Hematopoietic multipotent progenitor cell (in vitro differentiated cells): Measurements from ENCODE around the gene TFDP2. TPM values are rescaled to one million over a fixed set of nuclear protein-coding genes. Genes with fewer than 3 reads are reported as not detected.
"Not testable (repeated sequence)": the region's sequence is repeated elsewhere in the genome, so short reads cannot be mapped to it uniquely, and the experiment has no call there.

Experiments used
- DNase-seq, 3 donors: peaks; one replicate each; pipeline ENCODE4 v3.0.0-alpha.2; 2011 to 2015; ENCODE audit warnings: low read depth in 2 of 3, low spot score in 2 of 3
- total RNA-seq: library from RNA; depleted of rRNA; stranded (reverse); fragments of >200 nt; gene quantifications from one replicate; pipeline ENCODE4 v1.2.3, GENCODE V29; 2012

Gene TFDP2
- total RNA-seq, 1 donor, result 60.3 TPM

DNA sequence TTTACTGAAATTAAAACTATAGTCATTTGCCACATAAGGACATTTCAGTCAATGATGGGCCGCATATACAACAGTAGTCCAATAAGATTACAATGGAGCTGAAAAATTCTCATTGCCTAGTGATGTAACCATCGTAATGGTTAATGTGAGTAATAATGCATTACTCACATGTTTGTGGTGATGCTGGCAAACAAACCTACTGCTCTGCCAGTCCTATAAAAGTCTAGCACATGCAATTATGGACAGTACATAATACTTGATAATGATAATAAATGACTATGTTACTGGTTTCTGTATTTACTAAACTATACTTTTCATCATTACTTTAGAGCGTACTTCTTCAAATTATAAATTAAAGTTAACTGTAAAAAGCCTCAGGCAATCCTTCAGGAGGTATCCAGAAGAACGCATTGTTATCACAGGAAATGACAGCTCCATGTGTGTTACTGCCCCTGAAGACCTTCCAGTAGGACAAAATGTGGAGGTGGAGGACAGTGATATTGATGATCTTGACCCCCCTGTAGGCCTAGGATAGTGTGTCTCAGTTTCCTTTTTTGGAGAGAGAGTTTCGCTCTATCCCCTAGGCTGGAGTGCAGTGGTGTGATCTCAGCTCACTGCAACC is 170.2 kb downstream of the TFDP2 start:
- DNase-seq, result no peak

DNA sequence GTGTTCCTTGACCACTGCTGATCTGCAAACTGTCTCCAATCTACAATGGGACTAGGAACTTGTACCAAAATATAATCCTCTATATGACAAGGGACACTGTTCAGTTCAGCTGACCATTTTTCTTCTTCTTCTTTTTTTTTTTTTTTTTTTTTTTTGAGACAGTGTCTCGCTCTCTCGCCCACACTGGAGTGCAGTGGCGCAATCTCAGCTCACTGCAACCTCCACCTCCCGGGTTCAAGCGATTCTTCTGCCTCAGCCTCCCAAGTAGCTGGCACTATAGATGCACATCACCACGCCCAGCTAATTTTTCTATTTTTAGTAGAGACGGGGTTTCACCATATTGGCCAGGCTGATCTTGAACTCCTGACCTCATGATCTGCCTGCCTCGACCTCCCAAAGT is 174.6 kb downstream of the TFDP2 start:
- DNase-seq, result not testable (repeated sequence)

DNA sequence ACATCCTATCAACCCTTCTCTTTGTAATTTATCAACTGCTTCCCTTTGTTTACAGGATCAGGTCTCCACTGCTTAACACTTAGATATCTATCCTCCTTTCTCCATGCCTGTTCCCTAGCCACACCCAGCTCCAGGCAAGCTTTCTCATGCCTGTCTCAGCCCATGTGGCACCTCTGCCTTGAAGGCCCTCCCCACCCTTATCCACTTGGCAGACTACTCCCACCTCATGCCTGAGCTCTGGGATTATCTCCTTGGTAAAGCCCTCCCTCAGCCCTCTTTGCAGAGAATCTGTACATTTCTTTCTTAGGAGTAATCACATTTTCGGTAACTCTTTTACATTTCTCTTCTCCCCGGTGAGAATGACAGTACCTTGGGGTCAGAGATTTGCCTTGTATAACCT is 176.9 kb downstream of the TFDP2 start:
- DNase-seq, result no peak

DNA sequence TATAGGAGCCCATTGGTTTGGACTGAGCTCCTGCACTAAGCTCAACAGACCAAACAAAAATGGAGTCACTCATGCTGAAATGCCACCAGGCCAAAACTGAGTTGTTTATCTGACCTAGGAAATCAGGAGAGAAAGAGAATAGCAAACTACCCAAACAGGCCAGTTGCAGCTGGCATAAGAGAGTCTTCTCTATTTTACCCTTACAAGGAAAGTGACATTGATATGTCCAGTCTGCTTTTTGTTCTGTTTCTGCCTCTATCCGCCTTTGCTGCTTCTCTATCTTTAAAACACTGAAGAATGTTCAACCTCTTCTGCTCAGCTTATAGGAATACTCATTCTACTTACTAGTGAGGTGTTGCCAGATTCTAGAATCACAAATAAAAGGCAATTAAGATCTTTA is 177.8 kb downstream of the TFDP2 start:
- no peak for DNase-seq

DNA sequence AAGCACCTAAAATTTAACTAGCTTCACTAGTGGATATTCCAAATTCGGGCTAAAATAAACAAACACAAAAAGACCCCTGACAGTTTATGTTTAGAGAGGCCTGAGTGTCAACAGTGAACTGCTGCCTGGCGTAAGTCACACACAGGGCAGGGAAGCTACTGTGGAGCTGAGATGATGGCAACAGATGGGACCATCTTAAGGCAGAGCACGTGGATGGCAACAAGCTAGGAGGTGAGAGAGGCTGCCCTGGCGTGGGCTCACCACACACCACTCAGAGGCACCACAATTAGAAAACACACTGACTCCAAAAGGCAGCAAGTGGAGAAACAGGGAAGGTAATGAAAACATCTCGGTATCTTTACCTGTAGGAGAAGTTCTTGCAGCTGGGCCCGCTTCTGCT is 179.6 kb downstream of the TFDP2 start:
- no peak for DNase-seq

DNA sequence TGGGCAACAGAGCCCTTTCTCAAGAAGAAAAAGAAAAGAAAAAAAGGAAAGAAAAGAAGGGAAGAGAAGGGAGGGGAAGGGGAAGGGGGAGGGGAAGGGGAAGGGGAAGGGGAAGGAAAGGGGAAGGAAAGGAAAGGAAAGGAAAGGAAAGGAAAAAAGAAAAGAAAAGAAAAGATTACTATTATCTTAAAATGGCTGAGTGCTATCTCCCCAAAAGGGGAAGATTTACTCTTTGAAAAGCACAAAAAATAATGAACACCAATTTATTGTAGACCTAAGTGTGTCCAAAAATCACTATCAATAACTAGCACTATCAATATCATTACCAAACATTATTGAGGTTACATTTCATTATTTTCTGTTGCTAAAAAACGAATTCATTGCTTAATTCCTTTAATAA is 183.9 kb downstream of the TFDP2 start:
- DNase-seq, result no peak

DNA sequence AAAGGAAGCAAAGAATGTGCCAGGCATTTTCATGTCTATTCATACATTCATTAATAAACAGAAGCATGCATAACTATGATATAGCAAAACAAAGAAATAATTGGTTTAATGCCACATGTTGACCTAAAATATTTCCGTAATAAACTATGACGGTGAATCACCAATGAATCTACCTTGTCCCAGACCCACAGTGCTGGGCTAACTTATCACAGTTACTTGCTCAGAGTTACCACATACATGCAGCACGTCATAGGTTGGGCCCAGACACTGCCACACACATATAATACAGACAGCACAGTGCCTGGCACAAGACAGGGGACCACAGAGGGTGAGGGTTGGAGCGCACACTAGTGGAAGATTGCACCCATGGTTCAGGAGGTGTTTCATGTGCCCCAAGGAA is 186.0 kb downstream of the TFDP2 start:
- DNase-seq, result no peak

DNA sequence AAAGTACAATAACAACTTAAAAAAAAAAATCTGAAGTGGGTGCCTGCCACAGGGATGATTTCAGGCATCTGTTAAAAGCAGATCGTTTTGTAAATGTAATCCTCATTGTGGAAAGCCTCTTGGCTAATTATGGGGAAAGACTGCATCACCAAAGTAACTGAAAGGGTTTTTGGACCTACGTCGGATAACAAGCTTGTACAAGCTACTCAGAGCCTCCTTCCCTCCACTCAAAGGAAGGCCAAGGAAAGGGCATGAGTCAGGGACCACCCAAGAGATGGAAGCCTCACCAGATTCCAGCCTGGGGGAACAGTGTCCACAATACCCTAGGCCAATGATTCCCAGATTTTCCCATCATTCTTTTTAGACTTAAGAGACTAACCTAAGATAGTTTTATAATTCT is 188.6 kb downstream of the TFDP2 start:
- no peak for DNase-seq

DNA sequence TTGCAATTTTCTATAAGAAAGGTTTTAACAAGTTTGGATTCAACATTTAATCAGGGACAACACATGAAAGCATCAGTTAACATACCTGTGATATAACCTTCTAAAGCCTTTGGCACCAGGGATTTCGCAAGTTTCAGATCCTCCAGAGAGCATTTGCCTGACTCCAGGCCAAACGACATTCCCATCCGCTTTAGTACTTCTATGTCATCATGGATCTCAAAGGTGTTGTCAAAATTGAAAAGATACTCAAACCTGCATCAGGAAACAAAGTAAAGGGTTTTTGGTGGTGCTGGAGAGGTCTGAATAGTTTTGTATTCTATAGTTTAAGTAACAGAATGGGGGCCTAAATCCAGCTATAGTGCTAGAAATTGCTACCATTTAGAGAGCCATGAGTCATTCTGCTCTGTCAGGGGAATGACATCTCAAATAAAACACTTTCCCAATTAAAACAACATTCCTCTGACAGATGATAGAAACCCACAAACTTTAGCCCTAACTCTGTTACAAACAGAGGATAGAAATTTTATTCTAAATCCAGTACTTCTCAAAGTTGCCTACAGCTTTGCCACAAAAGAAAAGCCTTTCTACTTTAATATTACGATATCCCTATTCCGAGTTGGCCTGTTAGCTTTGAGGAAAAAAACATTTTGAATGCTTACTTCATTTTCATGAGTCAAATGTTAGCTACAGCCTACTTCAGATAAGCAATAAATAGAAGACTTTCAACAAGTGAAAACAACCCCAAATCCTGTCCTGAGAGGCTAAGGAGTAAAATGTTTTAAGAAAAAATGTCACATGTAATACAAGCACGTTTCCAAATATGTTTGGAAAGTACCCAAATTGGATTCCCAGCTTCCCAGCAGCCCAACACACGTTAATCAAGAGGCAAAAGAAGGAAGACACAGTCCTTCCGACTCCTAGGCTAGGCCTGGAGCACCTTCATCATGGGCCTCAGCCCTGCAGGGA is 189.5 kb downstream of the TFDP2 start:
- no peak for DNase-seq

DNA sequence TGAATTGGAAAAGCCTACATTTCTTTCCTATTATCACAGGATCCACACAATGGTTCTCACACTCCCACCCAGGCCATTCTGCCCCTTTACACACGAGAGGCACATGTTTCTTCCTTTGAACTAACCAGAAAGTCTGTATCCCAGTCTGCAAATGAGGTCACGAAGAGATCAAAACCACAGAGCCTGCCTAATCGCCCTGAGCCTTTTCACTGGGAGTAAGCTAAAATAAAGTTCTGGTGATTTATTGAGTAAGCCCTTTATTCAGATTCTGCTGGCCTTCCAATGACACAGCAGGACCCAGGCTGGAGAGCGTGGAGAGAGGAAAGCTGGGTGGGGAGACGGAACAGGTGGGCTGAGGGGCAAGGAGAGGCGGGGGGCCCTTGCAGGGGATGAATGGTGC is 194.2 kb downstream of the TFDP2 start:
- DNase-seq, result peak in 1 of 3 donors; percentile 22

DNA sequence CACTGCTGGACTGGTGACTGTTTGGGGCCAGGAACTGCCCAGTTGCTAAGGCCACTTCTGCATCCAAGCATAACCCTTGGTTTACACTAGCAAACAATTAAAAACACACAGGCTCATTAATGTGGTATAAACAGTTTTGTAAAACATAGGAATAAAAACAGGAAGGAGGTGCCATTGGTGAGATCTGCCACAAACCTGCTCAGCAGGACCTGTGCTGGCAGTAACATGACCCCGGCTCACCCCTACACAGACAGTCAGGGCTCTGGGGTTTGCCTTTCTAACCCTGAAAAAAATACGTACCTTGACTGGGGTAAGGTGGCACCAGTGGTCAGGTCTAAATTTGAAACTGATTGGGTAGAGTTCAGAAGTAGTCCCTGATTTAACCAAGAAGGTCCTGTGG is 196.7 kb downstream of the TFDP2 start:
- DNase-seq, result no peak

DNA sequence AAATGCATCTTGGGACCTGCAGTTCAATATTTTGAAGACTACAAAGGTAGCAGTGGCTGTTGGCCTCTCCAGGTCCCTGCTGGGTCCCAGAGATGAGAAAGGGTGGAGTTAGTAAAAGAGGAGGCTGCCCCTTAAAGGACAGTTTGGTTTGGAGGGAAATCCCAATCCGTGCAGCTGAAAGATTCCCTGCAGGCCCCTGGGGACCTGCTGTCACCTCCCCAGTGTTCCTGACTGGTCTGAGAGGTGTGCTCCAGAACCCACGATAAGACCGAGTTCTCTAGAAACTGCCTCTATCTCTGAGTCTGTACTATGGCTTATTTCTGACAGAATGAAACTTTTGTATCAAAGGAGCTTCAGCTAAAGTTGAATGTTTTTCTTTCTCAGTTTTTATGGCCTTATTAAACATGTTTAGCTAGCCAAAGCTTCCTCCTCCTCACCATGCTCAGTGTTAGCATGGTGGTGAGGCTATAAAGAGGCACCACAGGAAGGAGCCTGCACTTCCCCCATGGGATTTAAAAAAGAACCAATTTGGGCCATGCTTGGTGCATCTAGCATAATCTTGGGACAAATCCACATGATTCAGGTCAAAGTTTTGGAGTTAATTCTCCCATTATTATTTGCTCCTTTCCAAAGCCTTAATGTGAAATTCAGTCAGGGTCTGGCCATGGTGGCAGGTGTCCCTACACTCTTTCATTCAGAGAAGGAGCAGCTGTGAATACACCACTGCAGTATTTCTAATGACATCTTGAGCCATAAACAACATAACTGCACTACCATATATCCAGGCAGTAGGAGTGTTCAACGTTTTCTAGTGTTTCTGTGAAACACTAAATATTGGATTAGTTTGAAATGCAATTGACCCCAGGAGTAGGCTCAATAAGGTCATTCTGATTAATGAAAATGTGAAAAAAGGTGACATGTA is 198.5 kb downstream of the TFDP2 start:
- no peak for DNase-seq

DNA sequence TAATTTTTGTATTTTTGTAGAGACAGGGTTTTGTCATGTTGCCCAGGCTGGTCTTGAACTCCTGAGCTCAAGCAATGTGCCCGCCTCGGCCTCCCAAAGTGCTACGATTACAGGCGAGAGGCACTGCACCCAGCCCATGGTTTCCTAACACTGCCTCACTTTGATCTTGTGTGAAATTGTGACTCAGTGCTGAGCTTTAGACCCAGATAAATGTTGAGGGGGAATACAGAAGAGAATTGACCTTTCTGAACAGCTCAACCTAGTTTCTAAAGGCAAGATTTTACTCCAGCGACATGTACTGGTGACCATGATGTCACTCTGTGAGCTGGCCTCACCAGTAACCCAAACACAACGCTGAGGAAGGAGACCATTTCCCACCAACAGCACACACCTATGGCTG is 199.4 kb downstream of the TFDP2 start:
- DNase-seq, result no peak

DNA sequence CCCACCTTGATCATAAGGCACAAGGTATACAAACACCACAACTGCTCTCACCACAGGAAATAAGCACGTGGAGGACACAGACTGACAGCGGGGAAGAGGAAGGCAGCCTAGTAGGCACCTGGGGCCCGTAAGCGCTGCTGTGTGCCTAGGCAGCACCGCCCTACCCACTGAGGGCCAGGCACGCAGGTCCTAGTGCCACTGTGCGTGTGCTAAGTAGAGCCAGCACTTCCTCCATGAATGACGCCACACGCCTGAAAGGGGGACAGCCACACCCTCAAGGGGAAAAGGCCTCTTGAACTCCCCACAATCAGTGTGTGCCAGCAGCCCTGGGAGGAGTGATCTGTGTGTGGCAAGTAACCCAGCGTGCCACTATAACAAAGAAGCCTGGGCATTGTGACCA is 199.9 kb downstream of the TFDP2 start:
- DNase-seq, result peak in 1 of 3 donors; percentile 29

DNA sequence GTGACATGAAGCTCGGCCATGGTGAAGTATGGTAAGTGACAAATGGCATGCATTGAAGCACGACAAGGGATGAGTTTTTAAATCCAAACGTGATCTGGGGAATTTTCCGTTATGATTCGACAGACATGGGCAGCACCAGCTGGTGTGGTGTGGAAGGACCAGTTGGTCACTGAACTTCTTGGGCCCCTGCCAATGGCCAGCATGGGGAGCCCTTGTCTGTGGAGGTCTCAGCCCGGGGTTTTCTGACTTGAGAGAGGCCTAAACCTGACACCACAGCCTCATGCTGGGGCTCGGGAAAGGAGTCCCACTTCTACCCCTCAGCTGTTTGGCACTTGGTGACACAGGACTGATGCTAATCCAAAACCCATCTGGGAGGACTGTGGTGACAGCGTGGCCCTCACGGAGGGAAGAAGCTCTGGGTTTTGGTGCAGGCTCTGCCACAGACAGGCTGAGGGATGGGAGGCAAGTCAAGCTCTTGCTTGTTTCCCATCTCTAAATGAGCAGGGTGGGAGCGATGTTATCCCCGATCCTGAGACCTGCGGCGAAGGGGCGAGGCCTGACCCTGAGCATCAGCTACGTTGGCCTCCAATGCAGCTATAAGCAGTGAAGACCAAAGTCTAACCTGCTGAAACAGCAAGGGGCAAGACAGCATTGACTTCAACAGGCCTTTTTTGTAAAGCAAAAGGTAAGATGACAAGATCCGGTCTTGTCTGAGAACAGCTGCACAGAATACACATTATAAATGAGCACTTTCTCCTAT is 203.4 kb downstream of the TFDP2 start:
- no peak for DNase-seq

DNA sequence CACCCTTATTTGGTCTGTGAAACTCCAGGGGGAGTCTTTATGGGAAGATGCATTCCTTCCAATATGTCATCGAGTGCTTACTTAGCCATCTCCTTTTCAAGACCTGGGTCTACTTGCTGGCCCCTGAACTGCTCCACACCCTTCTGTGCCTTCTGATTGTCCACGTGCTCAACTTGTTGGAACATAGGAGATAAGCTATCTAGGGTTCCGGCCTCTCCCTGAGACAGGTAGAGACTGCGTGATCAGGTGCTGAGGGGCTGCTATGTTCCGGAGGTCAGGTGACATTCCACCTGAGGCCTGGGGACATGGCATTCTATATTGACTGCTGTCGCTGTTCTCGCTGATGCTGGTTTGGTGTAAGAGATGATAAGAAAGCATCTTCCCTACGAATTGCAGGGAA is 207.3 kb downstream of the TFDP2 start:
- no peak for DNase-seq

DNA sequence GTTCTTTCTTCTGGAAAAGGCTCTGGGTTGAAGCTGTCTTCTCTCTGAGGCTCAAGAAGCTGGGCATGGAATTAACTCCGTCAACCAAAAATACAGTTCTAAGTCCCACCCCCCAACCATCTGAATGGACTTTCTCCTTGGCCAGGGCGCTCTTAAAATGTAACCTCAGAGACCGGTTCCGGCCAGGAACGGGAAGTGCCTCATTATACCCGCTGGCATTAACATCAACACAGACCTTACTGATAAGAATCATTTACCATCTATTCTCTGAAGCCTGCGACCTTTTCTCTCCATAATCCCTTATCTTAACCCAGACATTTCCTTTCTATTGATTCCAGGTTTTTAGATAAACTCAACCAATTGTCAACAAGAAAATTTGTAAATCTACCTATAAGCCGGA is 208.3 kb downstream of the TFDP2 start:
- DNase-seq, result peak in 2 of 3 donors; percentile 48 to 81

DNA sequence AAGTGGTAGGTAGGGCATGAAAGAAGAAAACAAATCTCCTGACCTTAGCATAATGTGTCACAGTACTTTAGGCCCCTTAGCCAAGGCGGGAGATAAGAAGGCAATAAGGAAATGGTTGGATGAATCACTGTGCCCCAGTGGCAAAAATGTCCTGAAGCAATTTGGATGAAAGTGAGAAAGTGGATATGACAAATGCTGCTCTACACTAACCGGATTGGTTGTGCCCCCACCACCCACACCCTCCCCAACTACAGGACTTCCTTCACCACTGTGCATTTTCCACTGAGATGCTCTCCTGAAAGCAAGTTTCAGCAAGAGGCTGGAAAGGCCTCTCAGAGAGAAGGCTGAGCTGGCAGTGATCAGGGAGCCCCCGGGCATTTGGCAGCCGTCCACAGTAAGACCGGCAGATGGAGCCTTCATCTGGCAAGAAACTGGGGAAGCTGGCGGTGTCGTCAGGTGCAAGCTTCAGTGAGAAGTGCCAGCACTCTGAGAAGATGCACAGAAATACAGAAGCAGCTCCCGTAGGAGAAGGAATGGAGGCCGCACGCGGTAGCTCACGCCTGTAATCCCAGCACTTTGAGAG is 209.1 kb downstream of the TFDP2 start:
- peak in 2 of 3 donors; percentile 61 to 74 for DNase-seq

DNA sequence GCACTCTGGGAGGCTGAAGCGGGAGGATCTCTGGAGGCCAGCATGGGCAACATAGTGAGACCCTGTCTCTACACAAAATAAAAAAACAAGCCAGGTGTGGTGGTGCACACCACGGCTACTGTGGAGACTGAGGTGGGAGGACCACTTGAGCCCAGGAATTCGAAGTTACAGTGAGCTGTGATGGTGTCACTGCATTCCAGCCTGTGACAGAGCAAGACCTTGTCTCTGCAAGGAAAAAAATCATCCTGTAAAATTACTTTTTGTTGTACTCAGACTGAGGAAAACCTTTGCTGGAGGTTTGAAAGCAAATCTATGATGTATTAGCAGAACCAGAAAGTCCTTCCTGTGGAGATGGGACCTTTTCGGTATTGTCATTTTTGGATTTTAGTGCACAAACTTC is 209.6 kb downstream of the TFDP2 start:
- DNase-seq, result no peak

DNA sequence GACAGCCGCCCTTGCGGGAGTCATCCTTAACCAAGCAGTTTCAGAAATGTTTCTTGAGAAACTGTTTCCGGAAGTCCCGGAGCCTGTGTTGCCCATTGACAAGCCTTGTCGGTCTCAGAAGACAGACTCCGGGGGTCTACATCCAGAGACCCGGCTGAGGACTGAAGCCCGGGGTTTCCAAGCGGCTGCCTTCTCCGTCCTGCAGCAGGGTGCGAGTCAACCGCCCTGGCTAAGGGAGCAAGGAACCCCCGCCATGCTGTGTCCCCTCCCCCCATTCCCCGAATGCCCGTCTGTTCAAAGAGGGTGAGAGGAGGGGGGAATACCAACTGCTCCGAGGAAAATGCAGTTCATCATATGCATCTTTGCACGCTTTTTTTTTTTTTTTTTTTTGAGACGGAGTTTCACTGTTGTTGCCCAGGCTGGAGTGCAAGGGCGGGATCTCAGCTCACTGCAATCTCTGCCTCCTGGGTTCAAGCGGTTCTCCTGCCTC is 211.3 kb downstream of the TFDP2 start:
- DNase-seq, result no peak
